Prostate gland (tissue), 2 donors: Measurements from ENCODE around the gene UNC13B. TPM values are rescaled to one million over a fixed set of nuclear protein-coding genes. Genes with fewer than 3 reads are reported as not detected.

Experiments
- DNase-seq: peaks from one replicate; pipeline ENCODE4 v3.0.0-alpha.2; 2019; ENCODE audit warnings: low spot score
- H3K27ac ChIP-seq, 2 donors: fragments of 200-600 bp; sonication (generic); 2 replicates each; pipeline ENCODE4 v1.5.1; 2017 to 2019
- H3K27me3 ChIP-seq: fragments of 200-600 bp; sonication (generic); replicated peaks from 2 replicates; pipeline ENCODE4 v1.5.1; 2019; ENCODE audit not compliant: insufficient read depth
- H3K36me3 ChIP-seq, 2 donors: fragments of 200-600 bp; sonication (generic); 1 replicate in 1 of 2; 2 replicates in 1 of 2; pipeline versions ENCODE4 v1.5.1 to v1.8.1; 2017 to 2019
- H3K4me1 ChIP-seq: fragments of 200-600 bp; sonication (generic); replicated peaks from 2 replicates; pipeline ENCODE4 v1.5.1; 2019
- H3K4me3 ChIP-seq, 2 donors: fragments of 200-600 bp; sonication (generic); 2 replicates each; pipeline ENCODE4 v1.5.1; 2017 to 2019
- H3K9me3 ChIP-seq: fragments of 200-600 bp; sonication (generic); 2 replicates; pipeline ENCODE4 v1.5.1; 2017
- POLR2A ChIP-seq: fragments of 450-650 bp; IDR thresholded peaks from one replicate; pipeline ENCODE4 v1.6.1; 2016; ENCODE audit warnings: antibody characterized with exemption, mild to moderate bottlenecking
- POLR2AphosphoS5 ChIP-seq: sonication (generic); formaldehyde crosslinking; IDR thresholded peaks from one replicate; pipeline ENCODE4 v1.6.1; 2017; ENCODE audit warnings: antibody characterized with exemption
- WGBS: methylation state at CpG from one replicate; pipeline ENCODE4 v1.1.5; 2018; 5-methylcytosine and 5-hydroxymethylcytosine counted together
- intact Hi-C: fragments of 100-400 bp; cut with DNase I; formaldehyde crosslinking; loops from one replicate; pipeline ENCODE4 v1.14.2; 2022
- total RNA-seq, 2 donors: library from RNA; depleted of rRNA; stranded (reverse); fragments of >200 nt; gene quantifications; one replicate each; pipeline ENCODE4 v1.1.0, GENCODE V29; 2016
- TF ChIP-seq, protein P1 (sequence below), 4 experiments: fragments of 200-600 bp in 2 of 4; fragments of 450-650 bp in 2 of 4; sonication (generic) in 2 of 4; IDR thresholded peaks; 1 replicate in 3 of 4; 2 replicates in 1 of 4; pipeline ENCODE4 v1.5.1; 2016 to 2019; ENCODE audit warnings: antibody characterized with exemption in 4 of 4, mild to moderate bottlenecking in 2 of 4, moderate library complexity in 2 of 4

Gene UNC13B
- total RNA-seq, 2 donors from 2014 or later, result 63.8 to 140 TPM

DNA sequence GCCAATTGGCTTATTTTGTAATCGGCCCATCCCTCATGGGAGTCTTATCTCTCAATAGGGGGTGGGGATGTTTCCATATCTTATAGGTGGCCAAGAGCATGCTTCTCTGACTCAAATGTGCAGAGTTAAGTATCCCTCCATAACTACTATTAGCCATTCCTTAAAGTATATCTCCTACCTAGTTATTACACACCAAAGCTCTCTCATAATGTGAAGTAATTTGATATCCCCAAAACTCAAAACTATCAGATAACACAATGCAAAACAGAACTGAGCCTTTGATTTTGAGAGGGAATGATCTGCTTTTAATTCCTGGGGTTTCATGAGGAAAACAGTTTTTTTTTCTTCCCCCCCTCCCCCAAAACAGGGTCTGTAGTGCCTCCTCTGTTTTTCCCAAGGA lies 28.4 kb downstream of the UNC13B start:
- Histone ChIP-seq H3K27ac (no peak overlapping the region), H3K4me1 (no peaks in the 10 kb centered on the region), H3K36me3 (no peaks in the 10 kb centered on the region), H3K4me3 (no peak overlapping the region), H3K9me3 (no peaks in the 10 kb centered on the region), H3K27me3 (no peaks in the 10 kb centered on the region)
- intact Hi-C loops, result no loop called here
- WGBS, result 100% methylated on average over 1 of the region's 1 CpG
- no peak for DNase-seq
- TF ChIP-seq, protein P1, sequence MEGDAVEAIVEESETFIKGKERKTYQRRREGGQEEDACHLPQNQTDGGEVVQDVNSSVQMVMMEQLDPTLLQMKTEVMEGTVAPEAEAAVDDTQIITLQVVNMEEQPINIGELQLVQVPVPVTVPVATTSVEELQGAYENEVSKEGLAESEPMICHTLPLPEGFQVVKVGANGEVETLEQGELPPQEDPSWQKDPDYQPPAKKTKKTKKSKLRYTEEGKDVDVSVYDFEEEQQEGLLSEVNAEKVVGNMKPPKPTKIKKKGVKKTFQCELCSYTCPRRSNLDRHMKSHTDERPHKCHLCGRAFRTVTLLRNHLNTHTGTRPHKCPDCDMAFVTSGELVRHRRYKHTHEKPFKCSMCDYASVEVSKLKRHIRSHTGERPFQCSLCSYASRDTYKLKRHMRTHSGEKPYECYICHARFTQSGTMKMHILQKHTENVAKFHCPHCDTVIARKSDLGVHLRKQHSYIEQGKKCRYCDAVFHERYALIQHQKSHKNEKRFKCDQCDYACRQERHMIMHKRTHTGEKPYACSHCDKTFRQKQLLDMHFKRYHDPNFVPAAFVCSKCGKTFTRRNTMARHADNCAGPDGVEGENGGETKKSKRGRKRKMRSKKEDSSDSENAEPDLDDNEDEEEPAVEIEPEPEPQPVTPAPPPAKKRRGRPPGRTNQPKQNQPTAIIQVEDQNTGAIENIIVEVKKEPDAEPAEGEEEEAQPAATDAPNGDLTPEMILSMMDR (IDR thresholded peaks at IDR 0.05), result no peak
- TF ChIP-seq POLR2AphosphoS5, result no peak
- no peak for TF ChIP-seq POLR2A

DNA sequence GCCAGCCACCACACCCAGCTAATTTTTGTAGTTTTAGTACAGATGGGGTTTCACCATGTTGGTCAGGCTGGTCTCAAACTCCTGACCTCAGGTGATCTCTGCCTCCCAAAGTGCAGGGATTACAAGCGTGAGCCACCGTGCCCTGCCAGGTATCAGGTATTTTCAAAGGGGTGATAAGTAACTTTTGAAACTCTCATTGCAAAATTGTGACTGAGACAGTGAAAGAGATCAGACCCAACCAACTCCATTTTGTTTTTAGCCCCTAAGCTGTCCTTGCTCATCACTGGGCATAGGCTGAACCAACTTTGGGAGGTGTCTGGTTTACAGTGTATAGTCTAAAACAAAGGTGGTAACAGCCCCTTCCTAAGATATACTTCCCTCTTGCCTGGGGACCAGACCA lies 29.3 kb downstream of the UNC13B start:
- Histone ChIP-seq H3K27ac (no peak overlapping the region), H3K27me3 (no peaks in the 10 kb centered on the region), H3K36me3 (no peaks in the 10 kb centered on the region), H3K4me3 (no peak overlapping the region), H3K9me3 (no peaks in the 10 kb centered on the region), H3K4me1 (no peaks in the 10 kb centered on the region)
- WGBS, result 94% methylated on average over 2 of the region's 2 CpGs
- intact Hi-C loops, result no loop called here
- DNase-seq, result no peak
- TF ChIP-seq, protein P1 (IDR thresholded peaks at IDR 0.05), result no peak
- no peak for TF ChIP-seq POLR2AphosphoS5
- TF ChIP-seq POLR2A, result no peak

DNA sequence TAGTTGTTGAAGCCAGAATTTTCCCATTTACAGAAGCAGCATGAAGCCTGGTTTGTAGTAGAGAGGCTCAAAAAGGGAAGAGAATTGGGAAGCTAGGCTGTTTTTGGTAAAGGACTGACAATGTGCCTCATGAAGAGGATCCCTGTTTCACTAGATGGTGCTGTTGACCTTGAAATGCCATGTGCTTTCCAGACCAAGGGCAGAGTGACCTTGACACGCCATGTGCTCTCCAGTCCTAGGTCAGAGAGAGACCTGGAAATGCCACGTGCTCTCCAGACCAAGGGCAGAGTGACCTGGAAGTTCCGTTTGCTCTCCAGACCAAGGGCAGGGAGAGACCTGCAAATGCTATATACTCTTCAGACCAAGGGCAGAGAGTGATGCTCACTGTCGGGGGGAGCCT lies 32.0 kb downstream of the UNC13B start:
- DNase-seq, result no peak
- WGBS, result 95% methylated on average over 4 of the region's 4 CpGs
- no peaks in the 10 kb centered on the region for H3K36me3 ChIP-seq
- TF ChIP-seq, protein P1 (IDR thresholded peaks at IDR 0.05), result no peak
- no peak for TF ChIP-seq POLR2AphosphoS5
- no peak for TF ChIP-seq POLR2A
- H3K9me3 ChIP-seq, result no peaks in the 10 kb centered on the region
- H3K4me3 ChIP-seq, result no peak overlapping the region
- intact Hi-C loops, result no loop called here
- no peaks in the 10 kb centered on the region for H3K27me3 ChIP-seq
- no peaks in the 10 kb centered on the region for H3K4me1 ChIP-seq
- H3K27ac ChIP-seq, result peak overlapping the region; percentile 27 to 39

DNA sequence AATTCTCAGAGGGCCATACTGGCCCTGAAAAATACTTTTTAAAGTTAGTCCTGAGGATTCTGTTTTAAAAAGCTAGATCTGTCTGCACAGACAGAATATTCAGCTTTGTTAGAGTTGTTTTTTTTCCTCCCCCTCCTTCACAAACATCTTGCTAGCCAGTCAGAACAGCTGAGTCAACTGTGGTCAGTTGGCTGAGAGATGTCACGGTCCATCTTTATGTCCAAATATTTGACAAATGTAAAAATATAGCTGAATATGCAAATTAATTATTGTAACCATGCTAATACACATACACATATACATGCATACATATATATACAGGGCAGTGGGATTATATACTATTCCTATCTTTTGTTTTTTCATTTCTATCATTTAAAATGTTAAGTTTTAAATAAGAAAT lies 33.9 kb downstream of the UNC13B start:
- H3K4me1 ChIP-seq, result no peaks in the 10 kb centered on the region
- DNase-seq, result no peak
- H3K27me3 ChIP-seq, result no peaks in the 10 kb centered on the region
- 63% methylated on average over 1 of the region's 1 CpG for WGBS
- TF ChIP-seq POLR2A (no peak), POLR2AphosphoS5 (no peak)
- TF ChIP-seq, protein P1 (IDR thresholded peaks at IDR 0.05), result no peak
- no peak overlapping the region for H3K4me3 ChIP-seq
- no peaks in the 10 kb centered on the region for H3K9me3 ChIP-seq
- intact Hi-C loops, result no loop called here
- H3K36me3 ChIP-seq, result no peaks in the 10 kb centered on the region
- H3K27ac ChIP-seq, result peak overlapping the region; percentile 27 to 39

DNA sequence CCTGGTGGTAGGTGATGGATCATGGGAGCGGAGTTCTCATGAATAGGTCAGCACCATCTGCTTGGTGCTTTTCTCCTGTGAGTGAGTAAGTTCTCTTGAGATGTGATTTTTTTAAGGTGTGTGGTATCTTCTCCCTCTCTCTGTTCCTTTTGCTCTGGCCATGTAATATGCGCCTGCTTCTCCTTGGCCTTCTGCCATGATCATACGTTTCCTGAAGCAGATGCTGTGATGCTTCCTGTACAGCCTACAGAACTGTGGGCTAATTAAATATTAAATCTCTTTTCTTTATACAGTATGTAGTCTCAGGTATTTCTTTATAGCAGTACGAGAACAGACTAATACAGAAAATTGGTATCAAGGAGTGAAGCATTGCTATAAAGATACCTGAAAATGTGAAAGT lies 36.4 kb downstream of the UNC13B start:
- no peaks in the 10 kb centered on the region for H3K9me3 ChIP-seq
- intact Hi-C loops, result no loop called here
- H3K27ac ChIP-seq, result no peak overlapping the region
- TF ChIP-seq, protein P1 (IDR thresholded peaks at IDR 0.05), result no peak
- TF ChIP-seq POLR2AphosphoS5, result no peak
- TF ChIP-seq POLR2A, result no peak
- DNase-seq, result no peak
- no peaks in the 10 kb centered on the region for H3K27me3 ChIP-seq
- H3K4me3 ChIP-seq, result no peak overlapping the region
- H3K36me3 ChIP-seq, result no peaks in the 10 kb centered on the region
- WGBS, result 88% methylated on average over 4 of the region's 4 CpGs
- no peaks in the 10 kb centered on the region for H3K4me1 ChIP-seq
